Left forelimb (tissue), 1 donor: ENCODE results near the gene C2.
A peak's percentile ranks its signal among the peaks of the same experiment; 100 is the strongest.

Source experiments
- DNase-seq: peaks from one replicate; pipeline ENCODE4 v3.0.0-alpha.2; 2018; ENCODE audit warnings: low spot score

The C2 gene

DNA sequence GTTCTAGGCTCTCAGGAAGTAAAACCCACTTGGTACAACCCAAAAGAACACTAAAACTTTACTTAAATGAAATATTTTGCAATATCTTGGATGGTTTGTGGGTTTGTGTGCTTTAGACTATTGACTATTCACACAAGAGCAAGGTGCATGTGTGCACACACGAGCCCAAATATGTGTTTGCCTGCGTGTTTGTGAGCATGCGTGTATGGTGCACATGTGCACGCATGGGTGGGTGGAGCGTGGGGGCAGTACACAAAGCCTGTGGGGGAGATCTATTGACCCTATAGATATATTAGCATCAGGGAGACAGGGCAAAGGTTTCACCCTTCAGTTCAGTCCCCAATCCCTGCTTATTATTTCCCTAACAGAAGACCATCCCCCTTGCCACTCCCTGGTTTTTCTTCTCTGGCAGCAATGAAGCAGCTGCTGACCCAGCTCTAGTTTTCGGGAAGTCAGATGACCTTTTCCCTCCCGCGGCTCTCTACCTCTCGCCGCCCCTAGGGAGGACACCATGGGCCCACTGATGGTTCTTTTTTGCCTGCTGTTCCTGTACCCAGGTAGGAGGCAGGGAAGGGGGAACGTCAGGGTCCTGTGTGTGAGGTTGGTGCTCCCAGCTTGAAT is at the start of gene C2:
TSS of gene C2 (plus strand) at position 476 of the 621 bp plus-strand sequence. CDS start at position 512, 36 bp downstream.
- DNase-seq = no peak

DNA sequence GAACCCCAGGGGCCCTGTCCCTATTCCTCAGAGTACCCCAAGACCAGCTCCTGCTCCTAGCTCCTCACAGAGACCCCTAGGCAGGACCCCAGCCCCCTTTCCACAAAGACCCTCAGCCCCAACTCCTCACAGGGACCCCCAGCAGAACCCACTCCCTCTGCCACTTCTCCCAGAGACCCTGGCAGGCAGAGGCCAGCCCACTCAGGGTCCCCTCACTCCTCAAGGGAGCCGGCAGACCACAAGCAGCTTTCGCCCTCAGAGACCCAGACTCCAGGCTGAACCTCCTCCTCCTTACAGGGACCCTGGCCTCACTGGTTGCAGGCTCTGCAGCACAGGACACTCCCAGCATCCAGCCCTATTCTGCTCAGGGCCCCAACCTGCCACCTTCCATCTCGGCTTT is 49.3 kb upstream of the C2 start:
- DNase-seq = peak; percentile 40

DNA sequence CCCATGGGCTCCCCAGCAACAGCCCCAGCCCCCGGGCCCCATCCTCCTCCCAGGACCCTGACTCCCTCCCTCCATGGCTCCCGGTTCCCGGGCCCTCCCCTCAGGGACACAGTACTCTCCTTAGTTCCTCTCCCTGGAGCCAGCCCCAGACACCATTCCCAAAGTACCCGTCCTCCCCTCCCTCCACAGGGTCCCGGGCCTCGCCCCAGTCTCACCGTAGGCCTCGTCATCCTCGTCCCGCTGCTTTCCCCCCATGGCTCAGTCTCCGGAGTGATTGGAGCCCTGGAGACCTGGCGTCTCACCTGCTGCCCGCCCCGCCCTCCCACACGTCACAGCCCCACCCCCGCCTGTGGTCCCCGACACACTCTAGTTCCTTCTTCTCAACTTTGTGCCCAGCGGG is 48.8 kb upstream of the C2 start, which contains the start of gene SLC44A4:
TSS of gene SLC44A4 (minus strand) at position 272 of the 400 bp plus-strand sequence. CDS start at position 255, 17 bp downstream.
- no peak for DNase-seq

DNA sequence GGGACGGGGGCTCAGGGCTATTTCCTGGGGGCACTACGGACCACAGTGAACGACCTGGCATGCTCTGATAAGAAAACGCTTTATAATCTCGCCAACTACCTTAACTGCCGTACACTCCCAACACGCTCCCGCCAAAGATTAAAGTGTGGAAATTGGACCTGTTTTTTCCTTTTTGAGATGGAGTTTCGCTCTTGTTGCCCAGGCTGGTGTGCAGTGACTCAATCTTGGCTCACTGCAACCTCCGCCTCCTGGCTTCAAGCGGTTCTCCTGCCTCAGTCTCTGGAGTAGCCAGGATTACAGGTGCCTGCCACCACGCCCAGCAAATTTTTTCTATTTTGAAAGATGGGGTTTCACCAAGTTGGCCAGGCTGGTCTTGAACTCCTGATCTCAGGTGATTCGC is 48.4 kb upstream of the C2 start:
- DNase-seq = no peak

DNA sequence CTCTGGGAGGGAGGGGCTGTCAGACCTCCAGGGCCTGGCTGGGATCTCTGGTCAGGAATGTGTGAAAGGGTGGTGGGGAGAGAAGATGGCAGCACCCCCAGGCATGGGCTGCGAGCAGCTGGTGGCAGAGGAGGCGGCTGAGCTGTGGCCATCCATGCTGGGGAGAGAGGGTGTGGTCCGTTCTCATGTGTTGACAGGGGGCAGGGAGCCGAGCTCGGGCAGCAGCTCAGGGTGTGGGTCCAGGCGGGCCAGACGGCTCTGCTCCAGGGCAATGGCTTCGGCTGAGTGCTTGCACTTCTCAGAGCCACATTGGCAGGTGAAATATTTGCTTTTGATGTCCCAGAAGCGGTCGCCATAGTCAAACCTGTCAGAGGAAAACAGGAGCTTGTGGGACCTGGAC is 47.6 kb upstream of the C2 start:
- peak; percentile 36 for DNase-seq

DNA sequence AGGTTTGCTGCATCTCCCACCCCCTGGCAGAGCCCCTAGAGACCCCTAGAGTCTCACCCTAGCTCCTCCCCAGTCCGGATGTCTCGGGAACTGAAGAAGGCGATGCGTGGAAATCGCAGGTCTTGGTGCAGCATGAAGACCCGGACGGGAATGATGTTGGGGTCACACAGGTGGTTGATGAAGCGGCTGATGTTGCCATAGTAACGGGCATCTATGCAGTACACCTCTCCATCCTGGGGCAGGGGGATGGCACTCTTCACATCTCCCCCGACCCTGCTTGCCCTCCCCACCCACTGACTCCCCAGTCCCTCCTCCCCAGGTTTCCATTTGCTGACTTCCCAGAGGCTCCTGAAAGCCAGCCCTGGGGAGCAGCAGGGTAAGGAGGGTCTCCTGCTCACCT is 46.9 kb upstream of the C2 start:
- DNase-seq = peak; percentile 41

DNA sequence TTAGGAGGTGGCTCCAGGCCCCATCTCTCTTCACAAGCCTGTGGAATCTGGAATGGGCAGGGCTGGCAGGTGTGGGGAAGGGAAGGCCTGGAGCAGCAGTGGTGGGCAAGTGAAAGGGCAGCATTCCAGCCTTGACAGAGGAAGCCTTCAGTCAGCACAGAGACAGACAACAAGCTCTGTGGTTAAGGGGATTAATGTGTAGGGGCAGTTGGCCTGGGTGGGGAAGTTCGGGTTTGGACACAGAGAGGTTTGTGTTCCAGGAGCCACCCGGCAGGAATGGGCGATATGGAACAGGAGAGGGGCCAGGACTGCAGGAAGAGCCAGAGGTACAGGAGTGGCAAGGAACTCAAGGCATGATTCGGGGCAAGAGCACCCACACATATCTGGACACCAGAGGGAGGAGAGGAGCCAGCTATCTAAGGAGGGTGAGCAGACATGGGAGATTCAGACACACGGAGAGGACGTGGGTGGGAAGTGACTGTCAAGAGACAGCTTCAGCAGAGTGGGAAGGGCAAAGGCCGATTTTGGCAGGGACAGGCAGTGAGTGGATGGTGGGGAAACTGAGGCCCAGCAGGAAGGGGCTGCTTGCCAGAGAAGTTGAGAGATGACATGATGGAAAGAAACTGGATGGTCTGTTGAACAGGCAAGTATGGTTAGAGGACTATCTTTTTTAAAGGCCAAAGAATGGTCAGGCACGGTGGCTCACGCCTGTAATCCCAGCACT is 46.2 kb upstream of the C2 start:
- no peak for DNase-seq

DNA sequence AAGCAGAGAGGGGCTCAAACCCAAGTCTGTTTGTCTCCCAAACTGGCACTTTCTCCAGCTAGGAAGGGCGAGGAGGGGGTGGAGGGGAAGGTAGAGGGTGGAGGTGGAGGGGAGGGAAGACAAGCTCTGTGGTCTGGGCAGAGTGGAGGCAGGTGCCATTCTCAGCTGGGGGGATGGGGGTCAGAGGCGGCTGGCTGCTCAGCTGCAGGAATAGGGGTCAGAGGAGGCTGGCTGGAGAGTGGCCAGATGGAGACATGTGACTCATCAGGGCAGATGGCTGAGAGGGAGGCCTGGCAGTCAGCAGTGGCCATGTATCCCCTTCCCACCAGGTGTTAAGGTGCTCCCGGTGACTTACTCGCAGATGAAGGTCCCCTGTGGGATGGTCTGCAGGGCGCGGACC is 45.2 kb upstream of the C2 start:
- DNase-seq = no peak

DNA sequence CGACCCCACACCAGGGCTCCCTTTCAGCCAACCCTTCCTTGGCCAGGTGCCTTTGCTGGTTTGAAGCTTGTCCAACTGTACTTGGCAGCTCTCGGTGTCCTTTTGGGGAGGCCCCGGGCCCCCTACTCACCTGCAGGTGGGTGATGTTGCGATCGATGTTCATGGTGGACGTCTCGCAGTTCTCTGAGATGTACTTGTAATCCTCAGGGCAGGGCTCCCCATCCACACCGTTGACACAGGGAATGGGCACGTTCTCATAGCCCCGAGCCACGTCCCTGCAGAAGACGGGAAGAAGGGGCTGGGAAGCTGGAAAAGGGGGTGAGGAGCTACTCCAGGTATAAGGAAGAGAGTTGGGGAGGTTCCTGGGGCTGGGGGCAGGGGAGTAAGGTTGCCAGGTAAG is 43.8 kb upstream of the C2 start:
- DNase-seq = peak; percentile 53

DNA sequence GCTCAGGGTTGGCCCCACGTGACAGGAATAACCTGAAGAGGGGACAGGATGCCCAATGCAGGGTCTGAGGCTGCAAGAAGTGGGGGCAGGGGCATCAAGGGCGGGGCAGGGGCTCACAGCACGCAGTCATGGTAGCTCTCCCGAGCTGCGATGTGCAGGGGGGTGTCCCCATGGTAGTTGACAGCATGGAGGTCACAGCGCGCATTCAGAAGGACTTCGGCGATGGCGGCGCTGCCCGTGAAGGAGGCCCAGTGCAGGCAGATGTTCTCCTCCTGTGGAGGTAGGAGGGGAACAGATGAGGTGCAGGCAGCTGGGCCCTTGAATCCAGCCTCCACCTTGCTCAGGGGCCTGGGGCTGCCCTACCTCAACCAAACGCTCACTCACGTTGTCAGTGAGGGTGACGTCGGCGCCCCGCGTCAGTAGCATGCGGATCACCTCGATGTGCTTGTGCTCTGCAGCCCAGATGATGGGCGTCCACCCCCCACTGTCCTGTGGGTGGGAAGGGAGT is 42.9 kb upstream of the C2 start:
- no peak for DNase-seq

DNA sequence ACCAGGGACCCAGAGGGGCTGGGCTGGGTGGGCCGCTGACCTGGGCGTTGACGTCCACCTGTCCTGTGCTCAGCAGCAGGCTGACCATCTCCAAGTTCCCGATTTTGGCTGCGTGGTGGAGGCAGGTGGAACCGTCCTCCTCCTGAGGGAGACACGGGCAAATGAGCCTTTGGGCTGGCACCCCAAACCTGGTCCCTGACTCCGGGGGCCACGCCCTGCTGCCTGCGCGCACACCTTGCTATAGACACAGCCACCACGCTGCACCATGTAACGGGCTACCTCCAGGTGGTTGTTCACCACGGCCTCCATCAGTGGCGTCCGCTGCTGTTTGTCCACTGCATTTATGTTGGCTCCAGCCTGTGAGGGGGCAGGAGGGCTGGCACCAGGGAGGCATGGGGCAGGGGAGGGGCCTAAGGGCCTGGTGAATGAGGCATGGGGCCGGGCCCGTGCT is 41.0 kb upstream of the C2 start:
- DNase-seq = peak; percentile 52

DNA sequence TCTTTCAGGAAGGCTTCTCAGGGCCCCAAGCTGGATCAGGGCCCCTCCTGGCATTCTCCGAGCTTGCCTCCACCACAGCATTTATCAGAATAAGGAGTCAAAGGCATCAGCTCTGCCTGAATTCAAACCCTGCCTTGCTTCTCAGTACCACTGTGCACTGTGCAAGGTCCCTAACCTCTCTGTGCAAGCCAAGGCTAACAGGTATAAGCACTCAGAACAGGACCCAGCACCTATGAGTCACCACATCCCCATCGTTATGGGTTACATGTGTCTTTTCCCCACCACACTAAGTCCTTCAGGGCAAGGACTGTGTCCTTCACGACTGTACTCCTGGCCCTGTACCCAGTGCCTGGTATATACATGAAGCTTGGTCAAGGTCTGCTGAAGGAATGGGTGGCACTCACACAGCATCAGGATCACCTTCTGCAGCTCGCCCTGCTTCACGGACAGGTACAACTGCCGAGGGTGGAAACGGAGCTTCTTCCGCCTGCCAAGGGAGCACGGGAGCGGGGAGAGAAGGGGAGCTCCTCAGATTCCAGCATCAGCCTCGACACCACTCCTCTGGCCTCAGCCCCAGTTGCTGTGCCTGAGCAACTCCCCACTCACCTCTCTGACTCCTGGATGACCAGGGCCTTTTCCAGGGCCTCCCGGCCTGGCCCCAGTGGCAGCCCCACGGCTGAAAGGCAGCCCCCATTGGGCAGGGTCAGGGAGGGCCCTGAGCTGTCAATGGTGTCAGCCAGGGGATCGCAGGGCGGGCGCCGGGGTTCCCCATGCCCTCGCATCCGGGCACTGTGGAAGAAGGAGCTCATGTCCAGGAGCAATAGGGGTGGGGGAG is 40.1 kb upstream of the C2 start:
- peak; percentile 55 for DNase-seq

DNA sequence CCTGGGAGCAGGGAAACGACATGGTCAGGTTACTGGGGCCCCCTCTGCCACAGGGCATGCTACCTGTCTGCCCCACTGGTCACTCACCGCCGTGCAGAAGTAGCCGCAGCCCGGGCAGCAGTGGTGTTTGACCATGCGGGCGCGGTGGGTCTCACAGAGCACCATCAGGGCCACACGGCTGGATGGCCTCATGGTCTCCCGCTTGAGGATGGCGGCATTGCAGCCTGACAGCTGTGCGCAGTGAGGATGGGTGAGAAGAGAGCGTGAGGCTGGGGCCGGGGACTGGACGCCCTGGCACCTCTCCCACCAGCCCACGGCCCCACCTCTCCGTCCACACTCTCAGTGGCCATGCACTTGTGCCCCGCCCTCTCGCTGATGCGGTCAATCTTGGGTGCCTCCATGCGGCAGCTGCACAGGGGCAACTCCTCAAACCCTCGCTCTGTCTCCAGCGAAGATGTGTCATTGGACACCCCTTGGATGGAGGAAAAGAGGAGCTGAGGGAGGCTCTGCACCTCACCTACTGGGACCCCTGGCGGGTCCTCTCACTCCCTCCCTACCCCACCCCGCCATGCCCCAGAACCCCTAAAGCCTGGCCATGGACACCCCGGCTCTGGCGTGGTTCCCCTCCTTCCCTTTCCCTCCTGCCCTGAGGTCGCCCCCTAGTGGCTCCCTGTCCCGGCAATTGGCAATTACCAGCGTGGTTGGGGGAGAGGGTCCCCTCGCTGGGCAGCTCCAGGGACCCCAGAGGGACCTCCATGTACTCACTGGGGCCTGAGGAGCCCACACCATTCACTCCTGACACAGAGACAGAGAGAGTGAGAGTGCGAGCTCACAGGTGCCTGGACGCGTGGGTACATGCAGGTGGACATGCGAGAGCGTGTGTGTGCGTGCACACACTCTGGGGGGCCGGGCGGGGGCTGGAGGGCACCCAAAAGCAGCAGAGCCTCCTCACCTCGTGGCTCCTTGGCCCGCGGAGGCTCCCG is 39.0 kb upstream of the C2 start:
- peak; percentile 62 for DNase-seq

DNA sequence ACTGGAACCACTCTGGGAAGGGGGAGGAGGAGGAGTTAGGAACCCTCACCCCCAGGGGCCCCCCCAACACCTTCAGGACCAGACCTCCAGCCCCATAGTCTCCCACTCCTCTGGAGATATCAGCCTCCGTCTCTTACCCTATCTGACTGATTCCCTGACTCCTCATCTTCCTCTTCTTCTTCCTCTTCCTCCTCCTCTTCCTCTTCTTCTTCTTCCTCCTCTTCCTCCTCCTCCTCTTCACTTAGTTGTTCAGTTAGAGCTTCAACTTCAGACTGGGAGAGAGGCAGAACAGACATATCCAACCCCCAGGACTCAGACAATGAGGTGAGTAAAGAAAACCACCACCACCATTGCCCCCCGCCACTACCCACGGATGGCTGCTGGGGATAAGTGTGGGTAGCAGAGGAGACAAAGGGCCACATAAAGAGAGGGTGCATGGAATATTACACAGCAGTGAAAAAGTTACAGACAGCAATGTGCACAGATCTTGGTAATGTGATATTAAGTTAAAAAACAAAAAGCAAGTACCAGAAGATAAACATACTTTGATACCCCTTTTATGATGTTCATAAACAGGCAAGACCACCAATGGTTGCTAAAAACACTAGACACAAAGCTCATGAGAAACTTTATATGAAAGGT is 38.1 kb upstream of the C2 start:
- DNase-seq = peak; percentile 59

DNA sequence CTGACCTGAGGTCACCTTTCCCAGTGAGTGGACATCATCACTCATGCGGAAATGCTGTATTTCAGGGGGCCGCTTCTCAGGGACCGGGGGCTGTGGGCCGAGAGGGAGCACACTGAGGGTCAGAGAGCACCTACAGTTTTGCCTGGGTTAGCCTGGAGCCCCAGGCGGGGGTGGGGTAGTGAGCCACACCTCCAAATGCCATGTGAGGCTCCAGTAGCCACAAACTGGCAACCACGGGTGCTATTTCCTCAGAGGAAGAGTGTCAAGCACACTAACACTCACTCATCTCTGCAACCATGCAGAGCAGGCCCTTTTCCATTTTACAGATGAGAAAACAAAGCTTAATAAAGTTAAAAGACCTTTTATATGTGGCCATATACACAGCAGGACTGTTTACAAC is 34.7 kb upstream of the C2 start:
- no peak for DNase-seq

DNA sequence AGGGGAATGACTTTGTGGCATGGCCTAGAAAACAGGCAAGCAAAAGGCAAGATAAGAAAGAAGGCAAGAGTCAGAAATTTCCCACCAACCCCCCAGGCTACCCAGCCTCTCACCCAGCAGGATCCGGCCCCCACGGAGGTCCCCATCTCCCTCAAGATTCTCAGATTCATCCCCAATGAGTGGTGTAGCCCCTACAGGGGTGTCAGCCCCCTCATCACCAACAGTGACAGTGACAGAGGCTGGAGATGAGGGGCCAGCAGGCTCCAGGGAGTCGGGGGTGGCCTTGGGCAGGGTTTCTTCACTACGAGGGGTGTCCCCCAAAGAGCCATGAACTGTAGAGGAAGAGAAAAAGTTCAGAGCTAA is 31.0 kb upstream of the C2 start:
- peak; percentile 51 for DNase-seq

DNA sequence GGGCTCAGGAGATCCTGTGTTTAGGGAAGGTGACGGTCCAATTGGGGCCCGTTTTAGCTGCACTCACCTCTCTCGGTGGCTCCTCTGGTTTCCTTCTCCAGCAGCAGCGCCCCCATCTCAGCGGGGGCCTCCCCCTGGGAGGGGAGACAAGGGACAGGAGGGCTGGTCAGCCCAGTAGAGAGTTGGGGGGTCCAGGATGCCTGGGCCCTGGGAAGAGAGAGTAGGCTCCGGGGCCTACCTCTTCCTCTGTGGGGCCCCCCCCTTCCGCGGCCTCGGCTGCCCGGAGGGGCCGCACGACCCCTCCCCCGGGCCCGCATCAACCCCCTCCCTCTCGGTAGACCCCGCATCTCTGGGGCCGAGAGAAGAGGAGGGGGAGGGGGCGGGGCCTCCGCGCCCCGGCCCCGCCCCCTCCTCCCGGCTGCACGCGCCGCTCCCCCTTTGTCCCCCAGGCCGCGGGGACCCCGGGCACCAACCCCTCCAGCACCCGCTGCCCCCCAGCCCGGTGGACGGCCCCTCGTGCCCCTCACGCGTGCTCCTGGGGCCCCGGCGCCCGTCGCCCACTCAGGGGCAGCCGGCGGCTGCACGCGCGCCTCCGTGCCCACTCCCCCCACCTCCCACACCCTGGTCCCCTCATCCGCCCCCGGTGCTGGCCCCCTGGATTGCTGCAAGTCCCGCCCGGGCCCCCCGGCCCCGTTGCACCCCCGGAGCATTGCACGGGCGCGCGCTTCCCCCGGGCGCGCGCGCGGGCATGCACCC is 30.5 kb upstream of the C2 start:
- peak; percentile 72 for DNase-seq

DNA sequence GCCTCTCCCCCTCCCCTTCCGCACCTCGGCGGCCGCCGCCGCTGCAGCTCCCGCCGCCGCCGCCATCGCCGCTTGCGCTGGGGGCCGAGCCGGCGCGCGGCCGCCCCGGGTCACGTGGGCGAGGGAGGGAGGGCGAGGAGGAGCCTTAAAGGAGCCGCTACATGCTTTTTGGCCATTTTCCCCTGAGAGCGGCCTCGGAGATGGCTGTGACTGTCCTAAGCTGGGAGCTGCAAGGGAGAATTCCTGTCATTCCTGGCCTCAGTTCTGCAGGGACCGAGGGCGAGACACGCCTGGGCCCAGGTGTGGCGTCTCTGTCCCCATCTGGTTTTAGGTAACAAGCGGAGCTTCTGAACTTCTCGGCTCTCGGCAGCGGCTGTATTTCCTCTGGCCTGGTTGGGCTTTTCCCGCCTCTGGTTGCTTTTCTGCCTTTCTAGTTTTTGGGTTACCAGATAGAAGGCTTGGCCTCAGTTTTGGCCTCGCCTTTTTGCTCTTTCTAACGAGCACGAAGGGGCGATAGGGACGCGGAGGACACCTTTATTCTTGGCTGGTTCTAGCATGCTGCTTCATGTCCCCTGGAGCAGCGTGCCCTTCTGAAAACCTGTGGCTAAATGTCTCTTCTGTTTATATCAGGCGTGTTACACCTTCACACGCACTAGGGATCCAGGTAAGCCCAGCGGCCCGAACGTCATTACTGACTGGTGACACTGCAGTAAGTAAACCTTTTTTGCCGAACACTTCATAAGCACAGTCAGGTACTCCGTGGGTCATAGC is 29.7 kb upstream of the C2 start, which contains the start of gene EHMT2:
TSS of gene EHMT2 (minus strand) at position 87 of the 771 bp plus-strand sequence. CDS start at position 66, 21 bp downstream.
- DNase-seq = peak; percentile 90

DNA sequence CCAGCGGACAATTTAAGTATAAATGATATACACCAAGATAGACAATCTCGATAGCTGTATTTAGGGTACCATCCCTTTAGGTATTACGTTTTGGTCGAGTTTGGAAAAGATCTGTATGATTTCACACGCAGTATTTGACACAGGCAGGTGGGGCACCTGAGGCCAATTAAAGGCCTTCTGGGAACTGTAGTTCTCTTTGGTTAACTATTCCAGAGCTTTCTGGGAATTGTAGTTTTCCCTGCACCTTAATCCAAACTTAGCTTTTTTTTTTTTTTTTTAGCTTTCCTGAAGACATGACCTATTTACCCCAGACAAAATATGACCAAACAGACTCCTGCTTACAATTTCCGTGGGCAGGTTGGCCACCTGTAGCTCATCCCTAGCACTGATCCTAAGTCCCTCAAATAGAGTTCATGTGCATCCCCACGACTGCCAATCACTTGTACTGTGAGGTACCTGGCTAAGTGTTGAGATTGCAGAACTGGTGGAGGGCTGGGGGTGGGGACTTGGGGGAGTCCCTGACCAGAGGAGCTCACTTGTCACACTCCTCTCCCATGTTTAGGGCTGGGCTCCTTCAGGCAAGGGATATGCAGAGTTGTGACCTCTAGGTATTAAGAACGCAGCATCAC is 29.0 kb upstream of the C2 start:
- no peak for DNase-seq
